ES-I3 (cell line): Measurements from ENCODE around the gene GON7.
"Not testable (repeated sequence)": the region's sequence is repeated elsewhere in the genome, so short reads cannot be mapped to it uniquely, and the experiment has no call there.

Experiments
- H3K36me3 ChIP-seq: 2 replicates; pipeline ENCODE4 v1.6.1; 2013; ENCODE audit warnings: mild to moderate bottlenecking, low read length, control low read depth, moderate library complexity; ENCODE audit not compliant: insufficient read depth
- H3K4me1 ChIP-seq: 2 replicates; pipeline ENCODE4 v1.6.1; 2013; ENCODE audit warnings: mild to moderate bottlenecking, control low read depth, low read length; ENCODE audit not compliant: insufficient read depth
- H3K9ac ChIP-seq: 2 replicates; pipeline ENCODE4 v1.6.1; 2013; ENCODE audit warnings: low read depth, mild to moderate bottlenecking, low read length, moderate library complexity
- H3K9me3 ChIP-seq: 2 replicates; pipeline ENCODE4 v1.6.1; 2013; ENCODE audit warnings: mild to moderate bottlenecking, low read length, moderate library complexity; ENCODE audit not compliant: control insufficient read depth, insufficient read depth

GON7 gene

GRCh38 chr14:93183596-93184317, 23.1 kb downstream of the GON7 start:
- Histone ChIP-seq H3K9ac (peak overlapping the region; percentile 80), H3K36me3 (peaks cover 3% of the 10 kb centered on the region), H3K9me3 (no peaks in the 10 kb centered on the region), H3K4me1 (no peaks in the 10 kb centered on the region)

- no peaks in the 10 kb centered on the region for H3K4me1 ChIP-seq
- H3K9me3 ChIP-seq = no peaks in the 10 kb centered on the region
- H3K9ac ChIP-seq = no peak overlapping the region
- H3K36me3 ChIP-seq = no peaks in the 10 kb centered on the region
These were observed 31.4 kb downstream of the GON7 start for GRCh38 chr14:93175492-93175891.

GRCh38 chr14:93174731-93175130, 32.1 kb downstream of the GON7 start:
- not testable (repeated sequence) for H3K9ac ChIP-seq, H3K36me3 ChIP-seq, H3K4me1 ChIP-seq, H3K9me3 ChIP-seq

- Histone ChIP-seq H3K36me3 (no peaks in the 10 kb centered on the region), H3K4me1 (no peaks in the 10 kb centered on the region), H3K9ac (no peak overlapping the region), H3K9me3 (no peaks in the 10 kb centered on the region)
These were observed 32.9 kb downstream of the GON7 start for GRCh38 chr14:93173943-93174395.

GRCh38 chr14:93171376-93171775, 35.5 kb downstream of the GON7 start:
- no peaks in the 10 kb centered on the region for H3K9me3 ChIP-seq
- no peak overlapping the region for H3K9ac ChIP-seq
- H3K4me1 ChIP-seq = no peaks in the 10 kb centered on the region
- no peaks in the 10 kb centered on the region for H3K36me3 ChIP-seq

GRCh38 chr14:93170141-93170540, 36.7 kb downstream of the GON7 start:
- not testable (repeated sequence) for H3K9ac ChIP-seq, H3K36me3 ChIP-seq, H3K4me1 ChIP-seq, H3K9me3 ChIP-seq

- H3K9me3 ChIP-seq, H3K9ac ChIP-seq, H3K36me3 ChIP-seq, H3K4me1 ChIP-seq: not testable (repeated sequence)
These were observed 37.2 kb downstream of the GON7 start for GRCh38 chr14:93169619-93170018.

GRCh38 chr14:93168610-93169009, 38.3 kb downstream of the GON7 start:
- not testable (repeated sequence) for H3K36me3 ChIP-seq, H3K4me1 ChIP-seq, H3K9ac ChIP-seq, H3K9me3 ChIP-seq

- not testable (repeated sequence) for H3K36me3 ChIP-seq, H3K9me3 ChIP-seq, H3K4me1 ChIP-seq, H3K9ac ChIP-seq
These were observed 41.3 kb downstream of the GON7 start for GRCh38 chr14:93165271-93166265.

- H3K36me3 ChIP-seq = no peaks in the 10 kb centered on the region
- no peaks in the 10 kb centered on the region for H3K9me3 ChIP-seq
- H3K4me1 ChIP-seq = no peaks in the 10 kb centered on the region
- no peak overlapping the region for H3K9ac ChIP-seq
These were observed 43.3 kb downstream of the GON7 start for GRCh38 chr14:93163564-93163963.

GRCh38 chr14:93161411-93161940, 45.4 kb downstream of the GON7 start:
- H3K9me3 ChIP-seq = no peaks in the 10 kb centered on the region
- H3K36me3 ChIP-seq = no peaks in the 10 kb centered on the region
- H3K4me1 ChIP-seq = no peaks in the 10 kb centered on the region; the same call in 1 of the 2 replicates
- H3K9ac ChIP-seq = no peak overlapping the region

- H3K9ac ChIP-seq = no peak overlapping the region
- H3K4me1 ChIP-seq = no peaks in the 10 kb centered on the region; the same call in 1 of the 2 replicates
- no peaks in the 10 kb centered on the region for H3K9me3 ChIP-seq
- no peaks in the 10 kb centered on the region for H3K36me3 ChIP-seq
These were observed 46.5 kb downstream of the GON7 start for GRCh38 chr14:93160353-93160801.

- H3K9ac ChIP-seq, H3K4me1 ChIP-seq, H3K36me3 ChIP-seq, H3K9me3 ChIP-seq: not testable (repeated sequence)
These were observed 47.1 kb downstream of the GON7 start for GRCh38 chr14:93159625-93160352.

- not testable (repeated sequence) for H3K36me3 ChIP-seq, H3K9me3 ChIP-seq, H3K9ac ChIP-seq, H3K4me1 ChIP-seq
These were observed 48.5 kb downstream of the GON7 start for GRCh38 chr14:93158349-93158748.
